ENCODE results near the gene IL18.
"Not testable (repeated sequence)": the region's sequence is repeated elsewhere in the genome, so short reads cannot be mapped to it uniquely, and the experiment has no call there.

Gene IL18

DNA sequence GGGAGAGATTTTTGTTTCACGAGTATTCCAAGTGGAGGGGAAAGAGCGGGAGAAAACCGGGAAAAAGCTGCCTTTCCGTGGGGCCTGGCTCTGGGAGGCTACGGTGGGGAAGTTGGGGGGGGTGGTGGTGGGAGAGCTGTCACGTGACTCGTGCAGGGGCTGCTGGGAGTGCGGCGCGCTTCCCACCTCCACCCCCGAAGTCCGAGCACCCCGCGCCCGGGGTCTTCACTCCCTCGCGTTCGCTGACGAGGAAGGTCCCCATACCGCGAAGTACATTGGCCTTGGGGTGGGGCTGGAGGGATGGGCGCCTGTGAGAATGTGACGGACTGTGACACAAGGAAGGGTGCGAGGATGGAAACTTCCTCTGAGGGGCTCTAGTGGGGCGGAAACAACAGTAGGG, 3.3 kb upstream of the IL18 start, which contains the start of gene TEX12:
TEX12 (plus strand) TSS at position 228 of the 400 bp plus-strand sequence. CDS start 1,897 bp downstream, outside the sequence.
- DNase-seq, result no peak

DNA sequence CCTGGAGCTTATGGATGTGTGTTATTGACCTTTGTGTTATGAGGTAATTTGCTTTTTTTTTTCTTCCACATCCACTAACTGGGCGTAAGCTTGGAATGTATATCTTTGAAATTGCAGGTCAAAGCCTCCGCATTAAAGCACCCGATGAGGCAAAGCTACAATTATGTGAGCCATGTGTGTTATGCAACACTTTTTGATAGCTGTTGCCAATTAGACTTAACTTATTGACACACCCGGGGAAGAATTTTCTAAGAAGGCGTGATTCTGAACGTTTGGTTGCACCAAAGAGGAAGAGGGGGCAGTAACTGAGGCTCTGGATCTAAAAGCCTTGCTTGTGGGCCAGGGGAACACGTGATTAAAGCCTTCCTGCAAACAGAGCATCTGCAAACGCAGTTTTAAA, 2.7 kb upstream of the IL18 start:
- no peak for DNase-seq

- no peak for DNase-seq
Measured at GRCh38 chr11:112165049-112165448, 1.2 kb upstream of the IL18 start.

GRCh38 chr11:112162761-112163546, 940 bp downstream of the IL18 start:
- no peak for DNase-seq

DNA sequence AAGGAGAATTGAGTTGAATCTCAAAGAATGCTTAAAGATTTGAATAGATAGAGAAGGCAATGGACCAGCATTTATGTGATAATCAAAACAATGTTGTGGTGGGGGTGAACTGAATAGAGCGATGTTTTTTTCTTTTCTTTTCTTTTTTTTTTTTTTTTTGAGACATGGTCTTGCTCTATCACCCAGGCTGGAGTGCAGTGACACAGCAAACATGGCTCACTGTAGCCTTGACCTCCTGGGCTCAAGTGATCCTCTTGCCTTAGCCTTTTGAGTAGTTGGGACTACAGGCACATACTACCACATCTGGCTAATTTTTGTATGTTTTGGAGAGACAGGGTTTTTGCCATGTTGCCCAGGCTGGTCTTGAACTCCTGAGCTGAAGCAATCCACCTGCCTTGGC, 1.7 kb downstream of the IL18 start:
- not testable (repeated sequence) for DNase-seq

- DNase-seq, result no peak
Measured at GRCh38 chr11:112161012-112161411, 2.9 kb downstream of the IL18 start.

- DNase-seq, result no peak
Measured at GRCh38 chr11:112160091-112160848, 3.6 kb downstream of the IL18 start.

DNA sequence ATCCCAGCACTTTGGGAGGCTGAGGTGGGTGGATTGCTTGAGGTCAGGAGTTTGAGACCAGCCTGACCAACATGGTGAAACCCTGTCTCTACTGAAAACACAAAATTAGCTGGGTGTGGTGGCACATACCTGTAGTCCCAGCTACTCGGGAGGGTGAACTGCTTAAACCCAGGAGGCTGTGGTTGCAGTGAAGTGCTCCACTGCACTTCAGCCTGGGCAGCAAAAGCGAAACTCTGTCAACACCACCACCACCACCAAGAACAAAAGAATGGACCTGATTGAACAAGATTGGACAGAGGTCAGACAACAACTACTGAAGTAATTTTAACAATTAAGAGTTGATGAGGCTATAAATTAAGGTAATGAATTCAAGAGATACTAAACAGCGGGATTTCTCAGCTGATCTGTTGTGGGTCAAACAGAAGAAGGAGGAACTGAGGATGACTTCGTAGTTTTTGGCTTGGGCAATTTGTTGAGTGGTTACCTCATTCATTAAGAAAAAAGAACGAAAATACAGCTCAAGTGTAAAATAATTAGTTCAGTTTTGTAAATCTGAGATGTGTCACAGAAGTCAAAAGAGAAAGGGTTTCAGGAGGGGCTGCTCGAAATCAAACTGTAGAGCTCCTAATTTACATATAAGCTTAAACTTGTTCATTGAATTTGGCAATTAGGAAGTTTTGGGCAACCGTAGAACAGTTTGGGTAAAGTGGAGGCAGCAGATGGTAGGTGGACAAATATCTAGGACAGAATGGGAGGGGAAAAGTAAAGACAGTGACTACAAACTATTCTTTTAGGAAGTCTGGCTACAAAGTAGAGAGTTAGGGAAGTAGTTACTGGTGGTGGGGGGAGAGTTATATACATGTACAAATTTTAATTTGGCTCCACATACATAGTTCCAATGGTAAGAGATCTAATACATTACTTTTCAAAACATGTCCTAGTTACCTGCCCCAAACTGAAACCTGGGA, 4.5 kb downstream of the IL18 start:
- DNase-seq, result no peak

DNA sequence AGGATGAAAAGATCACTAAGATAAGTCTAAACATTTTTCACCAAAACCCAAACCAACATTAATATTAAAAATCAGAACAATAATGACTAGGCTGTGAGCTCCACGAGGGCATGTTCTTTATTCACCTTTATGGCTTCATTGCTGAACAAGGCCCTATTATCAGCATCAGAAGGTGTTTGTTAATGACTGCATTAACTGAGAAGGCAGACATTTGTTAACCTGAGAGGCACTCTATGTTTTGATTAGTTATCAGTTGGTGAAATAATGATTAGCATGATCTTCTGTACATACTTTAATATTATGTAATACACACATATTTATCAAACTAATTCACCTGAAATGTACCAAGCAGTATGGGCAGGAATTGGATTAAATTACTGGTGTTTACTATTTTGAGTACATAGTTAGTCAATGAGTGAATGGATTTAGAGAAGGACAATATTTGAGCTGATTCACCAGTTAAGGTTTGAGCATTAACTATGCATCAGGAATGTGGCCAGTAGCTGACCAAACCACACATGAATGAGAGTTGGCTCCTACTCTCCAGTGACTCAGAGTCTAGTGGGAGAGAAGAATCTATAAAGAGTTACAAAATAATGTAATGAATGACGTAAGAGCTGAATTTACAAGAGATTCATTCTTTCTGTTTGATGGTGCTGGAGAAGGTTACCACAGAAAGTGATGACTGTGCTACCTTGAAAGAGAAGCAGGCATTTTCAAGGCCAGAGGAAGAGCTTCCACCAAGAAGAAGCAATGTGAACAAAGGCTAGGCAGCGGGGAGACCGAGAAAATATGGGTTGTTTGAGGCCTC, 6.7 kb downstream of the IL18 start:
- no peak for DNase-seq

DNA sequence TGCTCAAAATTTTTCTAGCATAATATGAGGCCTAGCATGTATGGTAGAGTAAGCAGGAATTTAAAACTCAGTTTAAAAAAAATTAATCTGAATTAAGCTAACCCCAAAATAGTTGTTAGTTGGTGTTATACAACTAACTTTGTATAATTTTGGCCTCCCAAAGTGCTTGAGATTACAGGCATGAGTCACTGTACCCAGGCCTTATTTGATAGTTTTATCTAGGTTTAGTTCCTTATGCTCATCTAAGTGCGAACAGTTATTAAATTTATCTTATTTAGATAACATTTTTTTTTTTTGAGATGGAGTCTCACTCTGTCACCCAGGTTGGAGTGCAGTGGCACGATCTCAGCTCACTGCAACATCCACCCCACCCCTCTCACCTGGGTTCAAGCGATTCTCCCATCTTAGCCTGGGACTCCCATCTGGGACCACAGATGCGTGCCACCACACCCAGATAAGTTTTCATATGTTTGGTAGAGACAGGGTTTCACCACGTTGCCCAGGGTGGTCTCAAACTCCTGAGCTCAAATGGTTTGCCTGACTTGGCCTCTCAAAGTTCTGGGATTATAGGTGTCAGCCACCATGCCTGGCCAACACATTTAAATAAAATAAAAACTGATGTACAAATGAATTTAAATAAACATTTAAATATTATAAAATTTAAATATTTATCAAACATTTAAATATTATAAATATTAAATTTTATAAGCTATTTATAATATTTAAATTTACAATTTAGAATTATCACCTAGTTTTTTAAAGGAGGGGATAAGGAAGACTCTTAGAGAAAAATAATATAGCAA, 7.5 kb downstream of the IL18 start:
- no peak for DNase-seq

GRCh38 chr11:112150517-112150916, 13.4 kb downstream of the IL18 start:
- no peak for DNase-seq

- DNase-seq, result no peak
Measured at GRCh38 chr11:112143597-112143996, 20.3 kb downstream of the IL18 start.

DNA sequence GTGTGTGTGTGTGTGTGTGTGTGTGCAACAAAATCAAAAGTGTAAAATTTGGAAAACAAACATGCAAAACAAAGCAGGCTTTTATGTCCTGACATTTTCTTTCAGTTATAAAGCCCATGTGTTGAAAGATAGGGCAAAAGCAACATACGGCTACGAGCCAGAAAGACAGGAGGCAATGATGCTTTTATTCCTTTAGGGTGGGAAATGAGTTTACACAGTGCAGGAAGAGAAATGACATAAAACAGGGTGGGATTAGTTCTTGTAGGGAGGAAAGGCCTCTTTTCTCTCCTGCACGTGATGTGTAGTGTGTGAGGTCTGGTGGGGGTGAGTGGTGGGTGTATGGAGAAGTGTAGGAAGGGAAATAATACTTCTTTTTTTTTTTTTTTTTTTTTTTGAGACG, 29.4 kb downstream of the IL18 start:
- DNase-seq, result no peak

DNA sequence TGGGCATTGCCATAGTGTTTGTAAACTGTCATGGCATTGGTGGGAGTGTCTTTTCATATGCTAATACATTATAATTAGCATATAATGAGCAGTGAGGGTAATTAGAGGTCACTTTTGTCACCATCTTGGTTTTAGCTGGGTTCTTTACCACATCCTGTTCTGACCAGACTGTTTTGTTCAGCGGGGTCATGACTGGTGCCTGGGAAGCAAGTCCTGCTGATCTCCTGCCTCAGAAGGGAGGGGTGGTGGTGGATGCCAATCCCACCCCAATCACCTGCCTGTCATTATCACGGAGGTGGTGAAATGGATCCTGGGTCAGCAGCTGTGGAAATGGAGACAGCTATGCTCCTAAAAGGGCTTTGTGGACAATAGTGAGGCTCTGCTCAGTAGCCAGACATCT, 31.2 kb downstream of the IL18 start:
- no peak for DNase-seq

GRCh38 chr11:112129656-112130055, 34.2 kb downstream of the IL18 start:
- DNase-seq, result no peak

DNA sequence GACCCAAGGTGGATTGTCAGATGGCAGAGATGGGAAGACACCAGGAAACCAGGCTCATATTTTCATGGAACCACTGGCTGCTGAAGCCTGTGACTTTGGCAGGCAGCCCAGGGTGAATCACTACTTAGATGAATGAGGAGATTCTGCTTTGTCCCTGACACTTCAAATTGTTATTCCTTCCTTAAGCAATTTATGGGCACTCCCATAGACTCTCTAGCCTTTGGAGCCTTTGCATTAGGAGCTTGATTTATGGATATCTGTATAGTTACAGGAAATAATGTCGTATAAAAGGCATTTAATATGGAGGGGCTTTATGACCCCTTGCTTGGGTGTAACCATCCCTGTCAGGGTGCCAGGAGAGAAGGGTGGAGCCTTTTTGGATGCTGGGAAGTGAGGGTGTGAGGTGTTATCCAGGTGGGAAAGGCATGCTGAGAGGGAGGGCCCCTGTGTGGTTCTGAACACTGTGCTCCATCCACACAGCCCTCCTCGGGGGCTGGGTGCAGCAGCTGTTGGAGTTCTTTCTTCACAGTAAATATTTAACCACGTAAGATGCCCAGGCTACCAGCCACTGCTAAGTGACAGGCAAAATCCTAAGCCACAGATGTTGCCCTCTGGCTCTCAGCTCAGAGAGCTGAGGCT, 35.3 kb downstream of the IL18 start:
- no peak for DNase-seq

- DNase-seq, result no peak
Measured at GRCh38 chr11:112127056-112127455, 36.8 kb downstream of the IL18 start.

GRCh38 chr11:112123129-112123528, 40.8 kb downstream of the IL18 start:
- no peak for DNase-seq

DNA sequence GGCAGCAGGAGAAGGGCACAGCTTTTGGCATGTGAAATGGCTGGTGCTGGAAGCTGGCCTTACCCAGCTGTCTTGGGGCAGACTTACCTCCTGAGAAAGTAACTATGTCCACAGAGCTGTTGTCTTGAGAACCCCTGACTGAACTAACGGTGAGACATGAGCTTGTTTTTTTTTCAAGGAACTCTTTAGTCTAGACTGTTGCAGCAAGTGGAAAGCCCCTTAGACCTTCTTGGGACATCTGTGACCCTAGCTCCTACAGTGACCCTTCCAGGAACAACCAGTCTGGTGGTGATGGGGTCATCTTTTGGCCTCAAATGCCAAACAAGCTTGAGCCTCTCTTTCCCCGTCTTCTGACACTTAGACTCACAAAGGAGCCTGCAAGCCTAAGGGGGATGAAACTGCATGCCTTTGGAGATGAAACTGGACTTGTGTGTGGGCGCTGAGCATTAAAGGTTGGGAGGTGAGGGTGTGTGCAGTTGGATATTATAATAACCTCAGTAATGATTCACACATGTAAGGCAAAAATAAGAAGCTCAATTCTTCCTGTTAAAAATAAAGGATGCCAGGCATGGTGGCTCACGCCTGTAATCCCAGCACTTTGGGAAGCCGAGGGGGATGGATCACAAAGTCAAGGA, 41.8 kb downstream of the IL18 start:
- no peak for DNase-seq

DNA sequence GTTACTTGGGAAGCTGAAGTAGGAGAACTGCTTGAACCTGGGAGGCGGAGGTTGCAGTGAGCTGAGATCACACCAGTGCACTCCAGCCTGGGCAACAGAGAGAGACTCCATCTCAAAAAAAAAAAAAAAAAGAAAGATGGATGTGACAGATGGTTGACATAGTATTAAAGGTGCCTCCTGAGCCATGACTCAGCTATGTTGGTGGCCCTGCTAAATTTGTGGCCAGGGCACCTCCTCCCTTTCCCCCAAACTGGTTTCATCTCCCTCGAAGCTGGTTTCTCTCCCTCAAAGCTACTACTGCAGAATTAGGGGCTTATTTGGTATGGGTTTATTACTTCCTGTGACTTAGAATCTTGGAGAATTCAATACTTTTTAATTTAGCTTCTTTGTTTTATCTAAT, 45.7 kb downstream of the IL18 start:
- DNase-seq, result no peak
